SK-N-SH (cell line): ENCODE results near the gene CEACAM4.

ENCODE experiments used
- CHD2 ChIP-seq: fragments of 150-350 bp; IDR thresholded peaks from 2 replicates; pipeline ENCODE4 v1.6.1; 2018; ENCODE audit warnings: low read length; ENCODE audit not compliant: partially characterized antibody
- EP300 ChIP-seq, 2 experiments: IDR thresholded peaks; 2 replicates each; pipeline versions ENCODE4 v1.4.0 to v1.6.1; 2012; ENCODE audit warnings: borderline replicate concordance in 1 of 2, low read depth in 1 of 2, low read length in 1 of 2
- POLR2AphosphoS5 ChIP-seq: IDR thresholded peaks from 2 replicates; pipeline ENCODE4 v1.6.1; 2012; ENCODE audit warnings: low read depth, low read length
- SIN3A ChIP-seq: IDR thresholded peaks from 2 replicates; pipeline ENCODE4 v1.6.1; 2012; ENCODE audit warnings: low read depth, mild to moderate bottlenecking, low read length, moderate library complexity, borderline replicate concordance
- TAF1 ChIP-seq: IDR thresholded peaks from 2 replicates; pipeline ENCODE4 v1.6.1; 2012; ENCODE audit warnings: low read depth, mild to moderate bottlenecking, low read length, moderate library complexity, borderline replicate concordance
- TEAD4 ChIP-seq: IDR thresholded peaks from 2 replicates; pipeline ENCODE4 v1.4.0; 2012; ENCODE audit warnings: mild to moderate bottlenecking, borderline replicate concordance; ENCODE audit not compliant: insufficient read depth
- YY1 ChIP-seq: IDR thresholded peaks from 2 replicates; pipeline ENCODE4 v1.4.0; 2012; ENCODE audit warnings: low read depth, mild to moderate bottlenecking
- TF ChIP-seq, protein P1 (sequence below): fragments of 200-600 bp; sonication (generic); IDR thresholded peaks from 2 replicates; pipeline ENCODE4 v1.6.1; 2017; ENCODE audit warnings: antibody characterized with exemption, mild to moderate bottlenecking, moderate library complexity
- TF ChIP-seq, protein P2 (sequence below): IDR thresholded peaks from 2 replicates; pipeline ENCODE4 v1.4.0; 2012; ENCODE audit warnings: low read depth
- TF ChIP-seq, protein P3 (sequence below): IDR thresholded peaks from 2 replicates; pipeline ENCODE4 v1.6.1; 2012; ENCODE audit warnings: mild to moderate bottlenecking, low read depth, low read length, moderate library complexity

DNA sequence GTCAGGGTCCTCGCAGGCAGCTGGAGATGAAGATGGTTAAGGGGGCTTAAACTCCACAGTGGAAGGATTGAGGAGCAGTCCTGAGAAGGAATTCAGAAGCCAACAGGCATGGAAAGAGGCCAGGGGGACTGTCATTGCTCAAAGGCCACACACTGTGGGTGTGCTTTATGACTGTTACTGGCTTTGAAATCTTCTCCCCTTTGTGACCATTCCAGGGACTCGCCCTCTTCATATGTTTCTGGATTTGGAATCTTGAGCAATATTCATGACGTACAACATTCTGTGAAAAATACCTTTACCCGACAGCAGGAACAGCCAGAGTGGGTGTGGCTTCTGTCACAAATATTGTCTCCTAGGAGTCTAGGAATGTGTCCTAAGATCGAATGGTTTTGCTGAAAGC, 44.6 kb upstream of the CEACAM4 start:
- TF ChIP-seq POLR2AphosphoS5: no peak
- no peak for TF ChIP-seq CHD2
- TF ChIP-seq, protein P1, sequence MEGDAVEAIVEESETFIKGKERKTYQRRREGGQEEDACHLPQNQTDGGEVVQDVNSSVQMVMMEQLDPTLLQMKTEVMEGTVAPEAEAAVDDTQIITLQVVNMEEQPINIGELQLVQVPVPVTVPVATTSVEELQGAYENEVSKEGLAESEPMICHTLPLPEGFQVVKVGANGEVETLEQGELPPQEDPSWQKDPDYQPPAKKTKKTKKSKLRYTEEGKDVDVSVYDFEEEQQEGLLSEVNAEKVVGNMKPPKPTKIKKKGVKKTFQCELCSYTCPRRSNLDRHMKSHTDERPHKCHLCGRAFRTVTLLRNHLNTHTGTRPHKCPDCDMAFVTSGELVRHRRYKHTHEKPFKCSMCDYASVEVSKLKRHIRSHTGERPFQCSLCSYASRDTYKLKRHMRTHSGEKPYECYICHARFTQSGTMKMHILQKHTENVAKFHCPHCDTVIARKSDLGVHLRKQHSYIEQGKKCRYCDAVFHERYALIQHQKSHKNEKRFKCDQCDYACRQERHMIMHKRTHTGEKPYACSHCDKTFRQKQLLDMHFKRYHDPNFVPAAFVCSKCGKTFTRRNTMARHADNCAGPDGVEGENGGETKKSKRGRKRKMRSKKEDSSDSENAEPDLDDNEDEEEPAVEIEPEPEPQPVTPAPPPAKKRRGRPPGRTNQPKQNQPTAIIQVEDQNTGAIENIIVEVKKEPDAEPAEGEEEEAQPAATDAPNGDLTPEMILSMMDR: no peak
- TF ChIP-seq SIN3A: no peak
- TF ChIP-seq, protein P2, sequence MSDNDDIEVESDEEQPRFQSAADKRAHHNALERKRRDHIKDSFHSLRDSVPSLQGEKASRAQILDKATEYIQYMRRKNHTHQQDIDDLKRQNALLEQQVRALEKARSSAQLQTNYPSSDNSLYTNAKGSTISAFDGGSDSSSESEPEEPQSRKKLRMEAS: no peak
- TF ChIP-seq TAF1: no peak
- no peak for TF ChIP-seq EP300 (IDR thresholded peaks at IDR 0.05; ENCODE audit: borderline replicate concordance in 1 of 2, low read depth in 1 of 2, low read length in 1 of 2)
- TF ChIP-seq, protein P3, sequence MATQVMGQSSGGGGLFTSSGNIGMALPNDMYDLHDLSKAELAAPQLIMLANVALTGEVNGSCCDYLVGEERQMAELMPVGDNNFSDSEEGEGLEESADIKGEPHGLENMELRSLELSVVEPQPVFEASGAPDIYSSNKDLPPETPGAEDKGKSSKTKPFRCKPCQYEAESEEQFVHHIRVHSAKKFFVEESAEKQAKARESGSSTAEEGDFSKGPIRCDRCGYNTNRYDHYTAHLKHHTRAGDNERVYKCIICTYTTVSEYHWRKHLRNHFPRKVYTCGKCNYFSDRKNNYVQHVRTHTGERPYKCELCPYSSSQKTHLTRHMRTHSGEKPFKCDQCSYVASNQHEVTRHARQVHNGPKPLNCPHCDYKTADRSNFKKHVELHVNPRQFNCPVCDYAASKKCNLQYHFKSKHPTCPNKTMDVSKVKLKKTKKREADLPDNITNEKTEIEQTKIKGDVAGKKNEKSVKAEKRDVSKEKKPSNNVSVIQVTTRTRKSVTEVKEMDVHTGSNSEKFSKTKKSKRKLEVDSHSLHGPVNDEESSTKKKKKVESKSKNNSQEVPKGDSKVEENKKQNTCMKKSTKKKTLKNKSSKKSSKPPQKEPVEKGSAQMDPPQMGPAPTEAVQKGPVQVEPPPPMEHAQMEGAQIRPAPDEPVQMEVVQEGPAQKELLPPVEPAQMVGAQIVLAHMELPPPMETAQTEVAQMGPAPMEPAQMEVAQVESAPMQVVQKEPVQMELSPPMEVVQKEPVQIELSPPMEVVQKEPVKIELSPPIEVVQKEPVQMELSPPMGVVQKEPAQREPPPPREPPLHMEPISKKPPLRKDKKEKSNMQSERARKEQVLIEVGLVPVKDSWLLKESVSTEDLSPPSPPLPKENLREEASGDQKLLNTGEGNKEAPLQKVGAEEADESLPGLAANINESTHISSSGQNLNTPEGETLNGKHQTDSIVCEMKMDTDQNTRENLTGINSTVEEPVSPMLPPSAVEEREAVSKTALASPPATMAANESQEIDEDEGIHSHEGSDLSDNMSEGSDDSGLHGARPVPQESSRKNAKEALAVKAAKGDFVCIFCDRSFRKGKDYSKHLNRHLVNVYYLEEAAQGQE: no peak
- TF ChIP-seq TEAD4: no peak
- no peak for TF ChIP-seq YY1
